ENCODE results near the gene NPHS1. TPM values are rescaled to one million over a fixed set of nuclear protein-coding genes. Genes with fewer than 3 reads are reported as not detected.

NPHS1 gene
- total and polyA plus RNA-seq, 9 of the 15 experiments (the other 6 are each of a cell fraction or from before 2014, with no cell fraction given) = 0.01 to 0.28 (median 0.14) TPM; not detected in 5

- TF ChIP-seq PCBP1 (IDR thresholded peaks at IDR 0.05; ENCODE audit: low read depth, low read length, poor library complexity, severe bottlenecking) (no peak), ZBTB49 (CRISPR knock-in tag; IDR thresholded peaks at IDR 0.05; ENCODE audit: borderline replicate concordance) (no peak)
Observed at GRCh38 chr19:35793381-35794165, 58.7 kb downstream of the NPHS1 start (continued).

DNA sequence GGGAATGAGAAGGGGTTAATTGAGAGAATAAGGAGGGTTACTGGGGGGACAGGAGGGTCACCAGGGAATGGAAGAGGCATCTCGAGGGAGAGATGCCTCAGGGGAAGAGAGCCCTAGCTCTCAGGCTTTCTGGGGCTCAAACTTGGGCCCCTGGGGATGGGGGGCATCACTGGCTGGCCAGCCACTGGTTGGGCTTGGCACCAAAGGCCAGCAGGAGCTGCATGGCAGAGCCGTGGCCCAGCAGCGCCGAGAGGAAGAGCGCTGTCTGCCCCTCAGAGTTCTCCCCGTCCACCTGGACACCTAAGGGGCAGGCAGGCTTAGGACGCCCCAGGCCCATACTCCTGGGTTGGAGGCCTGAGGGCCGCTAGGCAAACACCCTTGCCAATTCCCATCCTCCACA is 59.4 kb downstream of the NPHS1 start:
- 10% methylated on average over 6 of the region's 8 CpGs for WGBS (ENCODE audit: insufficient coverage, low coverage, missing lambda C conversion rate)
- Histone ChIP-seq H3K36me3 (ENCODE audit: control insufficient read depth, insufficient read depth, low read length) (no peaks in the 10 kb centered on the region), H3K9me1 (ENCODE audit: control insufficient read depth, insufficient read depth, low read length) (no peaks in the 10 kb centered on the region), H2AFZ (ENCODE audit: low read depth, low read length) (no peak overlapping the region), H3K4me2 (ENCODE audit: insufficient read depth, low read length) (no peak overlapping the region), H3K79me2 (ENCODE audit: control insufficient read depth, insufficient read depth, low read length) (no peaks in the 10 kb centered on the region), H3K4me1 (replicated peaks in 1 of 2; ENCODE audit: control insufficient read depth in 2 of 2, insufficient read depth in 2 of 2, low read length in 2 of 2) (peaks cover 0 to 54% of the 10 kb centered on the region in 2 experiments; a peak in 3 of 5 replicates), H3K9me3 (replicated peaks; ENCODE audit: control insufficient read depth, insufficient read depth, low read depth, low read length) (no peaks in the 10 kb centered on the region), H3K4me3 (no peak overlapping the region), H3K9ac (ENCODE audit: insufficient read depth in 1 of 2, low read depth in 2 of 2, low read length in 2 of 2) (peak overlapping the region in 1 of 2 experiments; percentile 48; a peak in 1 of 4 replicates), H4K20me1 (replicated peaks; ENCODE audit: control insufficient read depth, insufficient read depth, low read length) (no peaks in the 10 kb centered on the region), H3K27ac (ENCODE audit: extremely low read depth, low read depth, low read length) (no peak overlapping the region), H3K27me3 (ENCODE audit: control insufficient read depth in 2 of 2, insufficient read depth in 2 of 2, low read length in 2 of 2) (no peaks in the 10 kb centered on the region; a peak in 1 of 5 replicates)
- CTCF ChIA-PET (ENCODE audit: low intra/inter-chr PET ratio) = no interaction called here
- intact Hi-C loops (cut with micrococcal nuclease) (no loop called here), in situ Hi-C loops (cut with MboI) (no loop called here)
- POLR2A ChIA-PET = interaction anchor here (0.6 kb wide), 1 partner anchor 82 kb away, joined by 4 read pairs; no protein-coding TSS in a partner anchor
- ATAC-seq (no peak), DNase-seq (ENCODE audit: extremely low read depth in 1 of 4, low spot score in 3 of 4) (no peak), FAIRE-seq (no peak)
- BruUV-seq (replicated peaks) = no TSS peak
- TF ChIP-seq PML (IDR thresholded peaks at IDR 0.05; ENCODE audit: low read length) (no peak), CCAR2 (IDR thresholded peaks at IDR 0.05; ENCODE audit: low read depth, low read length) (no peak), TCFL5 (CRISPR knock-in tag; conservative IDR thresholded peaks at IDR 0.05) (no peak), ZBED1 (IDR thresholded peaks at IDR 0.05) (no peak), GATAD2A (IDR thresholded peaks at IDR 0.05) (no peak)
- TF ChIP-seq, protein P1, sequence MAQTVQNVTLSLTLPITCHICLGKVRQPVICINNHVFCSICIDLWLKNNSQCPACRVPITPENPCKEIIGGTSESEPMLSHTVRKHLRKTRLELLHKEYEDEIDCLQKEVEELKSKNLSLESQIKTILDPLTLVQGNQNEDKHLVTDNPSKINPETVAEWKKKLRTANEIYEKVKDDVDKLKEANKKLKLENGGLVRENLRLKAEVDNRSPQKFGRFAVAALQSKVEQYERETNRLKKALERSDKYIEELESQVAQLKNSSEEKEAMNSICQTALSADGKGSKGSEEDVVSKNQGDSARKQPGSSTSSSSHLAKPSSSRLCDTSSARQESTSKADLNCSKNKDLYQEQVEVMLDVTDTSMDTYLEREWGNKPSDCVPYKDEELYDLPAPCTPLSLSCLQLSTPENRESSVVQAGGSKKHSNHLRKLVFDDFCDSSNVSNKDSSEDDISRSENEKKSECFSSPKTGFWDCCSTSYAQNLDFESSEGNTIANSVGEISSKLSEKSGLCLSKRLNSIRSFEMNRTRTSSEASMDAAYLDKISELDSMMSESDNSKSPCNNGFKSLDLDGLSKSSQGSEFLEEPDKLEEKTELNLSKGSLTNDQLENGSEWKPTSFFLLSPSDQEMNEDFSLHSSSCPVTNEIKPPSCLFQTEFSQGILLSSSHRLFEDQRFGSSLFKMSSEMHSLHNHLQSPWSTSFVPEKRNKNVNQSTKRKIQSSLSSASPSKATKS (CRISPR knock-in tag; IDR thresholded peaks at IDR 0.05) = no peak

Data from K562 (cell line).